Ishikawa (cell line): ENCODE measurements around the gene ESR1.

Source experiments
- CEBPB ChIP-seq: IDR thresholded peaks from 2 replicates; pipeline ENCODE4 v1.6.1; 2012
- CREB1 ChIP-seq: IDR thresholded peaks from 2 replicates; pipeline ENCODE4 v1.6.1; 2012; ENCODE audit warnings: low read depth
- EGR1 ChIP-seq: IDR thresholded peaks from 2 replicates; pipeline ENCODE4 v1.6.1; 2012
- EP300 ChIP-seq: IDR thresholded peaks from 2 replicates; pipeline ENCODE4 v1.6.1; 2012; ENCODE audit warnings: borderline replicate concordance
- FOXM1 ChIP-seq: IDR thresholded peaks from 2 replicates; pipeline ENCODE4 v1.6.1; 2012; ENCODE audit warnings: low read depth, borderline replicate concordance
- MAX ChIP-seq: IDR thresholded peaks from 2 replicates; pipeline ENCODE4 v1.6.1; 2012
- NFIC ChIP-seq: IDR thresholded peaks from 2 replicates; pipeline ENCODE4 v1.6.1; 2012
- RAD21 ChIP-seq: IDR thresholded peaks from 2 replicates; pipeline ENCODE4 v1.6.1; 2012; ENCODE audit warnings: low read depth
- REST ChIP-seq: IDR thresholded peaks from 2 replicates; pipeline ENCODE4 v1.6.1; 2012; ENCODE audit warnings: low read depth, mild to moderate bottlenecking
- TAF1 ChIP-seq: IDR thresholded peaks from 2 replicates; pipeline ENCODE4 v1.6.1; 2012; ENCODE audit warnings: low read depth, mild to moderate bottlenecking
- TCF12 ChIP-seq: IDR thresholded peaks from 2 replicates; pipeline ENCODE4 v1.6.1; 2012; ENCODE audit warnings: low read depth
- TEAD4 ChIP-seq: IDR thresholded peaks from 2 replicates; pipeline ENCODE4 v1.6.1; 2012
- YY1 ChIP-seq: IDR thresholded peaks from 2 replicates; pipeline ENCODE4 v1.6.1; 2012; ENCODE audit warnings: low read depth
- ZBTB7A ChIP-seq: IDR thresholded peaks from 2 replicates; pipeline ENCODE4 v1.6.1; 2012; ENCODE audit warnings: low read depth
- TF ChIP-seq, protein P1 (sequence below): IDR thresholded peaks from 2 replicates; pipeline ENCODE4 v1.6.1; 2012

The ESR1 gene

DNA sequence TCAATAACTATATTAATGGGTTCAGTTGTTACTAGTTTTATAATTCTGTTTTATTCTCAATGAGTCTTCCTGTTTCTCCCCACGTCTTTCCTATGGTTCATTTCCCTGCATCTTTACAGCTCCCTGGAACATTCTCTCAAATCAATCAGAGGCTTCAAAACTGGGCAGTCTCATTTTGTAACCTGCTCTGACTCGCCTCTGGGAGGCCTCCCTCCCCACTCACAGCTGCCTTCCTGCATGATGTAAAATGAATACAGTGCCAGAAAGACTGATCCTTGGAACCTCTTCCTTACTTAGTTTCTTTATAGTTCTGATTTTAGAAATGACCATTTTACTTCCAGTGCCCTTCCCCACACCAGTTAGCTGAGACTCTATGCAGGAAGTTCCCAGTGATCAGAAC lies 103.9 kb downstream of the ESR1 start:
- TF ChIP-seq FOXM1 = no peak
- TF ChIP-seq NFIC = no peak
- TF ChIP-seq RAD21 = no peak
- TF ChIP-seq CEBPB = no peak
- TF ChIP-seq TEAD4 = no peak
- TF ChIP-seq ZBTB7A = no peak
- no peak for TF ChIP-seq CREB1
- no peak for TF ChIP-seq TCF12
- TF ChIP-seq EGR1 = no peak
- TF ChIP-seq, protein P1, sequence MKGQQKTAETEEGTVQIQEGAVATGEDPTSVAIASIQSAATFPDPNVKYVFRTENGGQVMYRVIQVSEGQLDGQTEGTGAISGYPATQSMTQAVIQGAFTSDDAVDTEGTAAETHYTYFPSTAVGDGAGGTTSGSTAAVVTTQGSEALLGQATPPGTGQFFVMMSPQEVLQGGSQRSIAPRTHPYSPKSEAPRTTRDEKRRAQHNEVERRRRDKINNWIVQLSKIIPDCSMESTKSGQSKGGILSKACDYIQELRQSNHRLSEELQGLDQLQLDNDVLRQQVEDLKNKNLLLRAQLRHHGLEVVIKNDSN = no peak
- no peak for TF ChIP-seq MAX
- no peak for TF ChIP-seq YY1
- no peak for TF ChIP-seq TAF1
- TF ChIP-seq EP300 = no peak
- TF ChIP-seq REST = no peak

- TF ChIP-seq TEAD4 = no peak
- TF ChIP-seq EP300 = no peak
- no peak for TF ChIP-seq FOXM1
- no peak for TF ChIP-seq CEBPB
- TF ChIP-seq NFIC = no peak
- TF ChIP-seq, protein P1 = no peak
- TF ChIP-seq REST = no peak
- TF ChIP-seq CREB1 = no peak
- TF ChIP-seq EGR1 = no peak
- TF ChIP-seq MAX = no peak
- no peak for TF ChIP-seq RAD21
- no peak for TF ChIP-seq YY1
- no peak for TF ChIP-seq ZBTB7A
- TF ChIP-seq TAF1 = no peak
- no peak for TF ChIP-seq TCF12
These were observed 107.0 kb downstream of the ESR1 start for GRCh38 chr6:151914484-151914883.

DNA sequence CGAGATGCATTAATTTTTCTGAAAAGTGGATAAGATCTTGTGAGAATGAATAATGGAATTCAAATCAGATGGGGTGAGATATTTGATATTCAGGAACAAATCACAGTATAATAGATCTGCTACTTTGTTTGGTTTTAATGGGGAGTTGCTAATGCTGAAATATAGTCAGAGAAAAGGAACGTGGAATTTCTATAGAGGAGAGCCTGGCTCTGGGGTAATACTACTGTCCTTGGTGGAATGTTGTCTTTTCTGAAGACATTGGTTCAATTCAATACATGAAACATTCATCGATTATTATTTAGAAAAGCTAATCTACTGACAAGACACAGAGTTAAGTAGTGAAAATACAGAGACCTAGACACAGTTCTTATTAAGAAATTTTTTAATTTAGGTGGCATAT lies 108.6 kb downstream of the ESR1 start:
- TF ChIP-seq TEAD4 = no peak
- TF ChIP-seq REST = no peak
- no peak for TF ChIP-seq EP300
- no peak for TF ChIP-seq MAX

DNA sequence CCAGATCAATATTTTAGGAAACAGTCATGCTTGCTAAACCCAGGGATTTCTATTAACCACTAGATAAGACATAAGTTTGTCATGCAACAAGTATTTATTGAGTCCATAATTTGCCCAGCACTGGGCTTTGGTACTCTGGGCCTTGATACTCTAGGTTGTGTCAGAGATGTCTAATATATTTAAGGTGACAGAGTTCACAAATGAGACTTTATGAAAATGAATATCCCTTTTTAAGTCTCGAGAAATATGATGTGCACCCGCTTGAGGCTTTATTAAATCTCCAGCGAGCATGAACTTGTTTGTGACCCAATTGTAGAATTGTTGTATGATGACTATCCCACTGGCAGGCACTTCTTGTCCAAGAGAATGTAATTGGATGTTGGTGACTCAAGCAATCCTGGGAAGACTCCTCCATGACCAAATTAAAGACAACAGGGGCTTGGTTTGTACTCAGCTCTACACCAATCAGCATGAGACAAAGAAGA lies 109.2 kb downstream of the ESR1 start:
- no peak for TF ChIP-seq TCF12
- no peak for TF ChIP-seq MAX
- no peak for TF ChIP-seq YY1
- no peak for TF ChIP-seq EGR1
- TF ChIP-seq ZBTB7A = no peak
- no peak for TF ChIP-seq NFIC
